HFF-Myc (cell line): ENCODE measurements around the gene KAZN.

ENCODE experiments used
- DNase-seq: peaks from one replicate; pipeline ENCODE4 v3.0.0-alpha.2; 2011; ENCODE audit warnings: low read depth; ENCODE audit errors: extremely low read depth
- H3K4me3 ChIP-seq: replicated peaks from 2 replicates; pipeline ENCODE4 v1.5.1; 2011; ENCODE audit warnings: low read depth, mild to moderate bottlenecking, control low read depth, low read length
- TF ChIP-seq, protein P1 (sequence below): IDR thresholded peaks from 2 replicates; pipeline ENCODE4 v1.5.1; 2012; ENCODE audit warnings: mild to moderate bottlenecking, low read depth, low read length, control low read depth; ENCODE audit errors: missing control alignments

The KAZN gene

DNA sequence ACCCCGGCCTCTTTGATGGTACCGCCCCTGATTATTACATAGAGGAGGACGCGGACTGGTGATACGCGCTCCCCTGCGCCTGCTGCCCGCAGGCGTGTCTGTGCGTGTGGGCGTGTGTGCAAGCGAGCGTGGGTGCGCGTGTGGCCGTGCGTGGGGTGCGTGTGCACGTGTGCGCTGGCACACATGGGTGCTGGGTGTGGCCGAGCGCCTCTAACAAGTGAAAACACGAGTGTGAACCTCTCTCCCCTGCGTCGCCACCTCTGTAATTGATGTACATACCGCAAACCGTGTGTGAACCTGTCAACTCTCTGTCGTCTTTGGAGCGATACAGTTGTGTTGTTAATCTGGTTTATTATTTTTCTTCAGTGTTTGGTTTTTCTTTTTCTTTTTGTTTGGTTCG is 467.3 kb downstream of the KAZN start:
- TF ChIP-seq, protein P1, sequence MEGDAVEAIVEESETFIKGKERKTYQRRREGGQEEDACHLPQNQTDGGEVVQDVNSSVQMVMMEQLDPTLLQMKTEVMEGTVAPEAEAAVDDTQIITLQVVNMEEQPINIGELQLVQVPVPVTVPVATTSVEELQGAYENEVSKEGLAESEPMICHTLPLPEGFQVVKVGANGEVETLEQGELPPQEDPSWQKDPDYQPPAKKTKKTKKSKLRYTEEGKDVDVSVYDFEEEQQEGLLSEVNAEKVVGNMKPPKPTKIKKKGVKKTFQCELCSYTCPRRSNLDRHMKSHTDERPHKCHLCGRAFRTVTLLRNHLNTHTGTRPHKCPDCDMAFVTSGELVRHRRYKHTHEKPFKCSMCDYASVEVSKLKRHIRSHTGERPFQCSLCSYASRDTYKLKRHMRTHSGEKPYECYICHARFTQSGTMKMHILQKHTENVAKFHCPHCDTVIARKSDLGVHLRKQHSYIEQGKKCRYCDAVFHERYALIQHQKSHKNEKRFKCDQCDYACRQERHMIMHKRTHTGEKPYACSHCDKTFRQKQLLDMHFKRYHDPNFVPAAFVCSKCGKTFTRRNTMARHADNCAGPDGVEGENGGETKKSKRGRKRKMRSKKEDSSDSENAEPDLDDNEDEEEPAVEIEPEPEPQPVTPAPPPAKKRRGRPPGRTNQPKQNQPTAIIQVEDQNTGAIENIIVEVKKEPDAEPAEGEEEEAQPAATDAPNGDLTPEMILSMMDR = no peak
- H3K4me3 ChIP-seq = no peak overlapping the region
- DNase-seq = no peak

DNA sequence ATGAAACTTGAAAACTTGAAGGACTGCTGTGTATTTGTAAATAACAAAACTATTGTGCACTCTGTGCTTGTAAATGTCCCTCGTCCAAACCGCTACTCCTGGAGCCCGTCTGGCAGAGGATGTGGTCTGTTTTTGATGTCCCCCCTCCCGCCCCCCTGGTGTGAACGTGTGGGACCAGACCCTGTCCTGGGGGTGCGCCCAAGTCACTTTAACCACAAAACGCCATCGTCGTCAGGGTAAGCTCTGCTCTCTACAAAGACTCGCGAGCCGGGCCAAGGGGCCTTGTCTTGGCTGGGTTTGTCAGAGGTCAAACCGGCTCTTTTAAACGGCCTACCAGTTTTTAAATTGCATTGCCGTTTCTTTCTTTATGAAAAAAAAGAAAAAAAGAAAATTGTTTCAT is 467.7 kb downstream of the KAZN start:
- H3K4me3 ChIP-seq = no peak overlapping the region
- DNase-seq = no peak
- TF ChIP-seq, protein P1 = no peak

DNA sequence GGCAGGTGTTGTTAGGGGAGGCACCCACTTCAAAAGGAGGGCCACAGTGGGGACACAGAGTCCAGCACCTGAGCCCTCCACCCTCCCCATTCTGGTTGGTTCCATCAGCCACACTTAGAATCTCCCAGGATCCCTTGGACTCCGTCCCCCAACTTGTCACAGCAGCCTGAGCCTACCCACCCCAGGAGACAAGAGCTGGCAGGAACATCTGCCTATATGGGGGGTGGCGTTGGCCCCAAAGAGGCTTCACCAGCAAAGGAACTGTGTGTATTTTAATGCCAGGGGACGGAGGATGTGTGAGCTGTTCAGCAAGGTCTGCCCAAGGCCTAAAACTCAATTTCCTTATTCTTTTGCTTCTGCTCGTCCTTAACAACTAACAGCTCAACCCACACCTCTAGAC is 468.7 kb downstream of the KAZN start:
- DNase-seq = no peak
- TF ChIP-seq, protein P1 = no peak
- no peak overlapping the region for H3K4me3 ChIP-seq

DNA sequence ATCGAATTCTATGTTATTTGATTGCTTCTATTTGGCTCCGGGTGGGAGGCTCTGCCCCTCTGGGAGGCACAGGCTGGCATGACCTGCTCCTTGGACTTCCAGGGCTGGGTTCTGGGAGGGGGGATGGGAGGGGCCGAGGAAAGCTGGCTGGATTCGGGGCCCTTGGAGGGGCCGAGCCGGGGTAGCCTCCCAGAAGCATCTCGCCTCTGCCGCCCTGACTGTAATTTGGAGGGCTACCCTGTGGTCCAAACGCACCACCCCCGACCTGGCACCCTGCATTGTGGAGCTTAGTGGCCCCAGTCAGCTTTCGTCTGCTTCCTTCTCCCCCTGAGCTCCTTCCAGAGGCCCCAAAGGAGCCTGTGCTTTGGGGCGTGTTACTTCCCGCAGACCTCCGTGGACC is 469.7 kb downstream of the KAZN start:
- H3K4me3 ChIP-seq = no peak overlapping the region
- no peak for DNase-seq
- TF ChIP-seq, protein P1 = no peak

DNA sequence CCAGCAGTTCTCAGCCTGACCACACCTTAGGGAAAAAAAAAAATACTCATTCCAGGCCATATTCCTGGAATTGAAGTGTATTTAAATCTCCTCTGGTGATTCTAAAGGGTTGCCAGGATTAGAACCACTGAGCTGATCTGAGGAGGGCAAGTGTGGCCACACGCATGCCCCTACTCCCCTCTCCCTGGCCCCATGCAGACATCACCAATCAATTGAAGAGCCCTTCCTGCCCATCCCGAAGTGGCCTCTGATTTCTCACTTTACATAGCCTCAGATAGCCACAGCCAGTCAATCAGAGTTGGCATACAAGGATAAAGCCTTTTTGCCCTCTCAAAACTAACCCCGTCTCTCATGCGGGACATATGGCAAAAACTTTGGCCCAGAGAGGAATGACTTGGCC is 470.5 kb downstream of the KAZN start:
- H3K4me3 ChIP-seq = no peak overlapping the region
- TF ChIP-seq, protein P1 = no peak
- DNase-seq = no peak

DNA sequence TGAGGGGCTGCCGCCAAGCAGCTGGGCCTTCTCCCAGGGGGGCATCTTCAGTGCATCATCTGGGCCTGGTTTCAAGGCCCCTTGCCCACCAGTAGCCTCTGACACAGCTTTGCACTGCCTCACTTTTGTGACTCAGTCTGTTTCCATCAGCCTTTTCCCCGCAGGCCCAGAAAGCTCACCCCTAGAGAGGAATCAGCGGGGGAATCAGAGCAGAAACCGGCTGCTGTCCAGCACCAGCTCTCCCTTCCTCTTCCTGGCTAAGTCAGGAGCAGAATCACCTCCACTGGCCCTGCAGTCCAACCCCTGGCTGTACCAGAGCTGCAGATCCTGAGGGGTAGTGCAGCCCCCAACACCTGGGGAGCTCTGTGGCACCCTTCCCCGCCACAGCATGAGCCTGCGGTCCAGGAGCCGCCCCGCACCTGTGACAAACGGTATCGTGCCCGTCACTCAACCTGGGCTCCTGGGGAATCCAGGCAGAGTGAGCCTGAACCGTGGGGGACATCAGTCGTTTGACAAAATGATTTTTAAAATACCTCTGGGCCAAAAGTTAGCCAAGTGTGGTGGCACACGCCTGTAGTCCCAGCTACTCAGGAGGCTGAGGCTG is 471.8 kb downstream of the KAZN start:
- H3K4me3 ChIP-seq = no peak overlapping the region
- TF ChIP-seq, protein P1 = no peak
- DNase-seq = no peak

DNA sequence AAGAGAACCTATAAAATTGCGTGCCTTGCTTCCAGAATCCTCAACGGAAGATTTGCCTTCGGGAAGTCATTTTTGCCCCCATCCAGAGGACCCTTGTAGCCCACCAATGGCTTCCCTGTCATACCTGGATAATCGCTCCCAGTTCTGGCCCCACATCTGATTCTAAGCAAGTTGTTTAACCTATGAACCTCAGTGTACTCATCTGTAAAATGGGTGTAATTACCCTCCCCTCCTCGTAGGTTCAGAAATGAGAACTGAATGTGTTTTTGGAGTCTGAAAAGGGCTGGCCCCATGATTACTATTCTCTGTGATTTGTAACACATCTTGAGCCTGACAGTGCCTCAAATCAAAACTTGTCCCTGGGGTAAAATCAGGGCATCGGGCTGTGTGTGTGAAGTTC is 473.5 kb downstream of the KAZN start:
- TF ChIP-seq, protein P1 = no peak
- DNase-seq = no peak
- H3K4me3 ChIP-seq = no peak overlapping the region
